PC-3 (cell line): ENCODE results near the gene UBE2Q2. TPM values are rescaled to one million over a fixed set of nuclear protein-coding genes. Genes with fewer than 3 reads are reported as not detected.

Source experiments
- ATAC-seq: fragments of 200-7000 bp; cut with Tn5 transposase; 2 replicates; pipeline ENCODE4 v1.9.1; 2020; ENCODE audit warnings: mild to moderate bottlenecking, moderate library complexity
- BruUV-seq: library from RNA; stranded (reverse); fragments of 400-500 nt; replicated peaks from 2 replicates; lab custom pipeline; 2021; lab: Mats Ljungman, UMichigan
- CTCF ChIA-PET: fragments of 300-600 bp; sonication (Branson Sonifier 250); formaldehyde crosslinking; loops from one replicate; lab custom pipeline; 2022; ENCODE audit warnings: antibody characterized with exemption; lab: Charles Lee
- POLR2A ChIA-PET: fragments of 300-600 bp; sonication (Branson Sonifier 250); formaldehyde crosslinking; loops from one replicate; lab custom pipeline; 2022; ENCODE audit warnings: antibody characterized with exemption; ENCODE audit not compliant: unreplicated experiment; lab: Charles Lee
- DNase-seq: peaks from one replicate; pipeline ENCODE4 v3.0.0-alpha.2; 2015
- H2AFZ ChIP-seq: fragments of 300-600 bp; sonication (generic); 2 replicates; pipeline ENCODE4 v1.6.0; 2016; ENCODE audit warnings: antibody characterized with exemption, low read length
- H3F3A ChIP-seq: fragments of 300-600 bp; sonication (generic); one replicate; pipeline ENCODE4 v1.6.0; 2017; ENCODE audit warnings: antibody characterized with exemption, low read length, control low read depth, mild to moderate bottlenecking; ENCODE audit not compliant: unreplicated experiment
- H3K27ac ChIP-seq: fragments of 300-600 bp; sonication (generic); 2 replicates; pipeline ENCODE4 v1.5.1; 2016; ENCODE audit warnings: mild to moderate bottlenecking, low read length
- H3K27me3 ChIP-seq: fragments of 300-600 bp; sonication (generic); 2 replicates; pipeline ENCODE4 v1.6.1; 2016; ENCODE audit warnings: low read length, mixed read lengths
- H3K36me3 ChIP-seq: fragments of 300-600 bp; sonication (generic); 2 replicates; pipeline ENCODE4 v1.6.1; 2016; ENCODE audit warnings: low read depth, mixed run types, low read length, mixed read lengths
- H3K4me1 ChIP-seq: fragments of 300-600 bp; sonication (generic); 2 replicates; pipeline ENCODE4 v1.5.1; 2016; ENCODE audit warnings: low read length; ENCODE audit not compliant: insufficient read depth
- H3K4me2 ChIP-seq: fragments of 300-600 bp; sonication (generic); 2 replicates; pipeline ENCODE4 v1.6.0; 2016; ENCODE audit warnings: low read length
- H3K4me3 ChIP-seq: fragments of 300-600 bp; sonication (generic); 2 replicates; pipeline ENCODE4 v1.5.1; 2016; ENCODE audit warnings: mild to moderate bottlenecking, low read length, mixed read lengths
- H3K79me2 ChIP-seq: fragments of 300-600 bp; sonication (generic); 2 replicates; pipeline ENCODE4 v1.6.1; 2017; ENCODE audit warnings: low read length, mixed read lengths
- H3K9ac ChIP-seq: fragments of 300-600 bp; sonication (generic); 2 replicates; pipeline ENCODE4 v1.6.0; 2016; ENCODE audit warnings: mild to moderate bottlenecking, low read length
- H3K9me2 ChIP-seq: fragments of 300-600 bp; sonication (generic); replicated peaks from 2 replicates; pipeline ENCODE4 v1.6.1; 2016; ENCODE audit warnings: mixed run types, low read length, mixed read lengths
- H3K9me3 ChIP-seq: fragments of 300-600 bp; sonication (generic); 2 replicates; pipeline ENCODE4 v1.6.1; 2016; ENCODE audit warnings: low read length, mixed read lengths
- H4K20me1 ChIP-seq: fragments of 300-600 bp; sonication (generic); 2 replicates; pipeline ENCODE4 v1.6.1; 2016; ENCODE audit warnings: low read length, mixed read lengths
- EZH2 ChIP-seq: fragments of 300-600 bp; sonication (generic); IDR thresholded peaks from one replicate; pipeline ENCODE4 v1.6.1; 2017; ENCODE audit warnings: antibody characterized with exemption, mild to moderate bottlenecking, low read length; ENCODE audit not compliant: unreplicated experiment
- EZH2phosphoT487 ChIP-seq: fragments of 300-600 bp; sonication (generic); IDR thresholded peaks from 2 replicates; pipeline ENCODE4 v1.6.1; 2018; ENCODE audit warnings: mild to moderate bottlenecking, antibody characterized with exemption, low read length, borderline replicate concordance
- intact Hi-C: fragments of 100-400 bp; cut with micrococcal nuclease; formaldehyde crosslinking; loops from 2 replicates; pipeline ENCODE4 v1.9.0; 2023
- total RNA-seq: library from RNA; depleted of rRNA; stranded (reverse); fragments of >200 nt; gene quantifications from 2 replicates; pipeline ENCODE4 v1.2.3, GENCODE V29; 2014
- TF ChIP-seq, protein P1 (sequence below): fragments of 300-600 bp; sonication (generic); conservative IDR thresholded peaks from 2 replicates; pipeline ENCODE4 v1.5.1; 2017; ENCODE audit warnings: antibody characterized with exemption, low read depth, mild to moderate bottlenecking, low read length

The UBE2Q2 gene
- total RNA-seq, 1 experiment from 2014 or later, result 20.3 TPM

DNA sequence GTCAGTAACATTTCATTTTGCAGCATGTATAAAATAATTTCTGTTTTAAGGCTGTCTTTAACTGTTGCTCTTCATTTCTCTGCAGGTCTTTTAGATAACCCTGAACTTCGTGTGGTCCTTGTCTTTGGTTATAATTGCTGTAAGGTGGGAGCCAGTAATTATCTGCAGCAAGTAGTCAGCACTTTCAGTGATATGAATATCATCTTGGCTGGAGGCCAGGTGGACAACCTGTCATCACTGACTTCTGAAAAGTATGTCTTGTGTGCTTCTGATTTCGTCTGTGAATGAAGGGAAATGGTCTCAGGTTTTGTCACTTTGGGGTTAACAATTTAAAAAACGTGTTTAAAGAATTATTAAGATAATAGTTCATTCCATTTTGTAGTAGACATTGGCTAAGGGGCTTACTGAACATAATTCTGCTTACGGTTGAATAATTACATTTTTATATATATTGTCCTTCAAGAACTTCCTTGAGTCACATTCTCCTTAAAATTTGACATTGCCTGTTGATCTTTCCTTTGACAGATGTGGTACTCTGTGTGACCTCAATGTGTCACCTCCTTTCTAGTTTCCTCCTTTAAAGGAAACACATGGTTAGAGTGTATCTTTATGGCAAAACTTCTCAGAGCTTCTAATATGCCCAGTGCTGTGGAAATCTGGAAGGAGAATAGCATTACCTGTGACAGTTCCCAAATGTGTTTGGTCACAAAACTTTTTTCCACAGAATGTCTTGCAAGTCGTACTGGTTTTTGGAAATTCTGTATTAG lies 86.7 kb downstream of the UBE2Q2 start:
- Histone ChIP-seq H3K9me3 (no peaks in the 10 kb centered on the region), H3K4me3 (no peak overlapping the region), H4K20me1 (no peaks in the 10 kb centered on the region), H2AFZ (no peak overlapping the region), H3K4me1 (peaks cover 2% of the 10 kb centered on the region; the same call in 1 of the 2 replicates), H3K27me3 (no peaks in the 10 kb centered on the region), H3K79me2 (peaks cover 15% of the 10 kb centered on the region), H3K36me3 (peaks cover 41% of the 10 kb centered on the region), H3F3A (no peaks in the 10 kb centered on the region), H3K4me2 (no peak overlapping the region), H3K9ac (no peak overlapping the region), H3K27ac (no peak overlapping the region), H3K9me2 (no peaks in the 10 kb centered on the region)
- intact Hi-C loops, result loop anchor here (10.0 kb wide), 3 partner anchors 125 to 205 kb away; partner anchors contain the start of gene TMEM266
- DNase-seq, result no peak
- POLR2A ChIA-PET, result interaction anchor here (0.7 kb wide), 1 partner anchor 23 kb away, joined by 6 read pairs; no protein-coding TSS in a partner anchor
- ATAC-seq, result no peak
- TF ChIP-seq EZH2 (no peak), EZH2phosphoT487 (no peak)
- TF ChIP-seq, protein P1, sequence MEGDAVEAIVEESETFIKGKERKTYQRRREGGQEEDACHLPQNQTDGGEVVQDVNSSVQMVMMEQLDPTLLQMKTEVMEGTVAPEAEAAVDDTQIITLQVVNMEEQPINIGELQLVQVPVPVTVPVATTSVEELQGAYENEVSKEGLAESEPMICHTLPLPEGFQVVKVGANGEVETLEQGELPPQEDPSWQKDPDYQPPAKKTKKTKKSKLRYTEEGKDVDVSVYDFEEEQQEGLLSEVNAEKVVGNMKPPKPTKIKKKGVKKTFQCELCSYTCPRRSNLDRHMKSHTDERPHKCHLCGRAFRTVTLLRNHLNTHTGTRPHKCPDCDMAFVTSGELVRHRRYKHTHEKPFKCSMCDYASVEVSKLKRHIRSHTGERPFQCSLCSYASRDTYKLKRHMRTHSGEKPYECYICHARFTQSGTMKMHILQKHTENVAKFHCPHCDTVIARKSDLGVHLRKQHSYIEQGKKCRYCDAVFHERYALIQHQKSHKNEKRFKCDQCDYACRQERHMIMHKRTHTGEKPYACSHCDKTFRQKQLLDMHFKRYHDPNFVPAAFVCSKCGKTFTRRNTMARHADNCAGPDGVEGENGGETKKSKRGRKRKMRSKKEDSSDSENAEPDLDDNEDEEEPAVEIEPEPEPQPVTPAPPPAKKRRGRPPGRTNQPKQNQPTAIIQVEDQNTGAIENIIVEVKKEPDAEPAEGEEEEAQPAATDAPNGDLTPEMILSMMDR, result no peak
- CTCF ChIA-PET, result no interaction called here
- no TSS peak for BruUV-seq

DNA sequence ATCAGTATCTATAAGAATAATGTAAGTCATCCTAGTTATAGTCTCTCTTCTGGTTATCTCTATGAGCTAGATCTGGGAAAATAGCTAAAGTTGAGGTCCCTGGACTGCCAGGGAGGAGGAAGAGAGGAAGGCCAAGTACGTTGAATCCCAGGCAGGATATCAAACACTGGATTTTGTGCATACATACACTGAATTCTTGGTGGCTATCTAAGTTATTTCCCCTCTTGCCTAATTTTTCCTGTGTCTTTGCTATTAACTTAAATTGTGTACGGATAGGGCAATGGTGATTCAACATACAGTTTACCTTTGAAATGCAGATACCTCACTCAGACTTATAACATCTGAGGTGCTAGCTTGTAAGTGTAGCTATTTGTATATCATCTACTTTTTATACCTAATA lies 87.6 kb downstream of the UBE2Q2 start:
- no TSS peak for BruUV-seq

More for the DNA sequence above, 87.6 kb downstream of the UBE2Q2 start:
- H3K27me3 ChIP-seq, result no peaks in the 10 kb centered on the region
- no peak for DNase-seq
- H3K9me3 ChIP-seq, result no peaks in the 10 kb centered on the region
- no peaks in the 10 kb centered on the region for H4K20me1 ChIP-seq
- no peak overlapping the region for H3K4me2 ChIP-seq
- H3K4me3 ChIP-seq, result no peak overlapping the region
- H3K4me1 ChIP-seq, result no peaks in the 10 kb centered on the region
- POLR2A ChIA-PET, result interaction anchor here (0.7 kb wide), 1 partner anchor 22 kb away, joined by 6 read pairs; no protein-coding TSS in a partner anchor
- no peak for ATAC-seq
- no peak overlapping the region for H2AFZ ChIP-seq
- H3K36me3 ChIP-seq, result peaks cover 44% of the 10 kb centered on the region
- H3K9ac ChIP-seq, result no peak overlapping the region
- CTCF ChIA-PET, result no interaction called here
- intact Hi-C loops, result no loop called here
- H3K9me2 ChIP-seq, result no peaks in the 10 kb centered on the region
- TF ChIP-seq EZH2 (no peak), EZH2phosphoT487 (no peak)
- TF ChIP-seq, protein P1, result no peak
- peaks cover 7% of the 10 kb centered on the region; the same call in 1 of the 2 replicates for H3K79me2 ChIP-seq
- no peaks in the 10 kb centered on the region for H3F3A ChIP-seq
- no peak overlapping the region for H3K27ac ChIP-seq
